T-cell (primary cell): ENCODE results near the gene ABTB2. TPM values are rescaled to one million over a fixed set of nuclear protein-coding genes. Genes with fewer than 3 reads are reported as not detected.

Experiments used
- ATAC-seq, 4 experiments: fragments of 200-7000 bp in 3 of 4; fragments of 150-1000 bp in 1 of 4; cut with Tn5 transposase; replicated peaks in 1 of 4; 1 replicate in 3 of 4; 2 replicates in 1 of 4; pipeline ENCODE4 v1.10.0; 2021; ENCODE audit warnings: moderate library complexity in 3 of 4, mild to moderate bottlenecking in 2 of 4, moderate number of reproducible peaks in 1 of 4
- CTCF ChIA-PET, 2 donors: fragments of 300-600 bp; sonication (Branson Sonifier 250); formaldehyde crosslinking; loops; one replicate each; lab custom pipeline; 2022; ENCODE audit warnings: antibody characterized with exemption in 2 of 2; lab: Charles Lee
- POLR2A ChIA-PET, 2 donors: fragments of 300-600 bp; sonication (Branson Sonifier 250); formaldehyde crosslinking; loops; one replicate each; lab custom pipeline; 2022; ENCODE audit warnings: antibody characterized with exemption in 2 of 2; lab: Charles Lee
- DNase-seq, 35 experiments: peaks; one replicate each; pipeline versions ENCODE4 v3.0.0 to v3.0.0-alpha.2; 2013 to 2023
- H3K27ac ChIP-seq: one replicate; pipeline ENCODE4 v1.5.1; 2013; ENCODE audit warnings: low read length
- H3K27me3 ChIP-seq, 2 experiments: replicated peaks in 1 of 2; 1 replicate in 1 of 2; 2 replicates in 1 of 2; pipeline versions ENCODE4 v1.6.1 to v1.7.0; 2013; ENCODE audit warnings: low read length in 1 of 2, mixed read lengths in 1 of 2; ENCODE audit not compliant: control insufficient read depth in 2 of 2, insufficient read depth in 2 of 2; ENCODE audit errors: extremely low read depth in 1 of 2
- H3K36me3 ChIP-seq, 2 donors: 1 replicate in 1 of 2; 2 replicates in 1 of 2; pipeline versions ENCODE4 v1.6.1 to v1.7.0; 2013; ENCODE audit warnings: low read length in 1 of 2; ENCODE audit not compliant: control insufficient read depth in 2 of 2, insufficient read depth in 1 of 2; ENCODE audit errors: extremely low read depth in 1 of 2
- H3K4me1 ChIP-seq, 2 experiments: 1 replicate in 1 of 2; 2 replicates in 1 of 2; pipeline versions ENCODE4 v1.6.1 to v1.7.0; 2013; ENCODE audit warnings: low read length in 2 of 2, mixed read lengths in 1 of 2; ENCODE audit not compliant: insufficient read depth in 2 of 2, control insufficient read depth in 1 of 2; ENCODE audit errors: extremely low read depth in 1 of 2
- H3K4me3 ChIP-seq, 2 donors: 1 replicate in 1 of 2; 2 replicates in 1 of 2; pipeline versions ENCODE4 v1.5.1 to v1.7.0; 2013; ENCODE audit warnings: mild to moderate bottlenecking in 2 of 2, low read length in 1 of 2, moderate library complexity in 1 of 2; ENCODE audit not compliant: control insufficient read depth in 1 of 2; ENCODE audit errors: extremely low read depth in 1 of 2
- H3K9me3 ChIP-seq: 2 replicates; pipeline ENCODE4 v1.7.0; 2013
- H3K27ac Mint-ChIP-seq, 2 donors: one replicate each; pipeline ENCODE4 v1.8.0; 2020 to 2021; ENCODE audit warnings: mild to moderate bottlenecking in 2 of 2, mixed read lengths in 2 of 2
- H3K27me3 Mint-ChIP-seq, 2 donors: one replicate each; pipeline ENCODE4 v1.8.0; 2021 to 2022; ENCODE audit warnings: mixed read lengths in 2 of 2
- H3K36me3 Mint-ChIP-seq: one replicate; pipeline ENCODE4 v1.8.0; 2021; ENCODE audit warnings: mixed read lengths
- H3K4me1 Mint-ChIP-seq, 3 donors: one replicate each; pipeline ENCODE4 v1.8.0; 2020 to 2022; ENCODE audit warnings: mixed read lengths in 3 of 3, mild to moderate bottlenecking in 1 of 3
- H3K4me3 Mint-ChIP-seq, 3 donors: one replicate each; pipeline ENCODE4 v1.8.0; 2020 to 2022; ENCODE audit warnings: mild to moderate bottlenecking in 3 of 3, mixed read lengths in 3 of 3, moderate library complexity in 3 of 3
- H3K9me3 Mint-ChIP-seq, 3 donors: one replicate each; pipeline ENCODE4 v1.8.0; 2020 to 2022; ENCODE audit warnings: mixed read lengths in 3 of 3
- WGBS: methylation state at CpG from one replicate; pipeline ENCODE4 v1.1.5; 2013; ENCODE audit warnings: missing lambda C conversion rate; ENCODE audit not compliant: insufficient coverage; 5-methylcytosine and 5-hydroxymethylcytosine counted together
- total RNA-seq, 35 experiments: library from RNA in 6 of 35; stranded (reverse) in 6 of 35; fragments of 120-200 nt in 1 of 35; gene quantifications; one replicate each; pipeline versions ENCODE4 v1.2.1 to v1.2.4 and lab custom pipeline; 2013 to 2026

Gene ABTB2
- total RNA-seq, 5 donors from 2014 or later (not counting 1 experiment from before 2014, with no cell fraction given) = 0.50 to 0.93 (median 0.82) TPM

DNA sequence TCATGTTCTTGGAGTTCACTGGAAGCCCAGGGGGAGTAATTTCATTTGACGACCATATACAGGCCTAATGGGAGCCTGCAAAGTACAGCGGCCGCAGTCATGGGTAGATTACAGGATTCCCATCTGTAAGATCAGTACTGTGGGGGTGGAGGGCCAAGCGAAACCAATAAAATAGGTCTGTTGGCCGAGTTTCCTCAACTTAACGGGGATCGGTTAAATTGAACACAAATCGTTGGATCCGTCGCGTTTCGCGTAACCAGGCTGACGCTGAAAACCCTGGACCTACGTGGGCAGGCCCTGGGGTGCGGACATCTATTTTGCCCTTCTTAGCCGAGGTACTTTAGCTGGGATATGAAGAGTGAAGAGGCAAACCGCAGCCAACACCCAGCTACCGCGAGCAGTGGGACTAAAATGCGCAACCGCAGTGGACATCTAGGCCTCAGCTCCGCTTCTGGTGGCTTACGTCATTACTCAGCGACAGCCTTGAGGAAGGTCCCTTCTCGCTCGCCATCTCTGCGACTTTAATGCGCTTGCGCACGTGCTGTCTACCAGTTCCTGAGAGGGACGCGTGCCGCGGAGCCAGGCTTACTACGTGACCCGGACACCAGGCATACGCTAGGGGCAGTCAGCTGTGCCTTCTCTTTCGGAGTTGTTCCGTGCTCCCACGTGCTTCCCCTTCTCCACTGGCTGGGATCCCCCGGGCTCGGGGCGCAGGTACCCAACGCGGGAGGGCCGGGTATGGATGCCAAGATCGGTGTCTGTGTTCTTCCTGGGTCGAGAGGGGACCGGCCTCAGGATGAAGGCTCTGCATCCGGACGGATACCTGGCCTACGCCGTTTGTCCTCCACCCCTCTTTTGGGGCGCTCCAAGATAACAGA is 252.5 kb downstream of the ABTB2 start, which contains the start of gene NAT10:
Gene NAT10 (plus strand): TSS at position 551 of the 878 bp plus-strand sequence. CDS start 2,597 bp downstream, outside the sequence.
- Mint-ChIP-seq H3K4me3 (peak within 1 kb of the TSS; percentile 94 to 96 (median 95)), H3K4me1 (peaks cover 58 to 62% (median 62%) of the 10 kb centered on the region in 3 donors), H3K27ac (peak within 1 kb of the TSS; percentile 99), H3K36me3 (peaks cover 21% of the 10 kb centered on the region), H3K27me3 (no peaks in the 10 kb centered on the region), H3K9me3 (no peaks in the 10 kb centered on the region)
- H3K9me3 ChIP-seq = no peaks in the 10 kb centered on the region
- H3K27ac ChIP-seq = peak within 1 kb of the TSS; percentile 98
- peaks cover 22 to 27% of the 10 kb centered on the region in 2 experiments for H3K4me1 ChIP-seq
- H3K36me3 ChIP-seq = peaks cover 5 to 31% of the 10 kb centered on the region in 2 donors
- ChIA-PET CTCF (interaction anchor here (0.6 to 1.5 kb wide), 9 partner anchors 33 to 252 kb away, joined by 3 to 9 read pairs (median 3); partner anchors contain the start of genes ABTB2 (in 1 of the 2) and CAPRIN1 (in 1 of the 2)), POLR2A (interaction anchor here (0.6 to 1.1 kb wide), 7 partner anchors 15 to 1062 kb away, joined by 3 to 5 read pairs (median 4); no protein-coding TSS in a partner anchor)
- WGBS = under 1% methylated on average over 51 of the region's 55 CpGs
- H3K4me3 ChIP-seq = peak within 1 kb of the TSS; percentile 82 to 94
- no peaks in the 10 kb centered on the region for H3K27me3 ChIP-seq
- DNase-seq (peak; percentile 89 to 100 (median 96)), ATAC-seq (peak; percentile 91 to 94 (median 92))

- ATAC-seq (no peak), DNase-seq (no peak)
- H3K4me3 Mint-ChIP-seq = peak overlapping the region; percentile 94 to 96 (median 95)
- no peaks in the 10 kb centered on the region for H3K9me3 Mint-ChIP-seq
- H3K27me3 Mint-ChIP-seq = no peaks in the 10 kb centered on the region
- Histone ChIP-seq H3K4me3 (peak overlapping the region; percentile 82 to 94), H3K36me3 (peaks cover 5 to 31% of the 10 kb centered on the region in 2 donors), H3K9me3 (no peaks in the 10 kb centered on the region), H3K4me1 (peaks cover 22 to 27% of the 10 kb centered on the region in 2 experiments), H3K27ac (peak overlapping the region; percentile 98), H3K27me3 (no peaks in the 10 kb centered on the region)
- ChIA-PET CTCF (interaction anchor here in 1 of 2 donors (0.8 to 1.2 kb wide), 6 partner anchors 32 to 253 kb away, joined by 3 to 9 read pairs (median 3); partner anchors contain the start of genes ABTB2 and CAPRIN1), POLR2A (interaction anchor here in 1 of 2 donors (0.7 to 1.1 kb wide), 5 partner anchors 14 to 54 kb away, joined by 3 to 5 read pairs (median 4); no protein-coding TSS in a partner anchor)
- H3K27ac Mint-ChIP-seq = peak overlapping the region; percentile 99
- H3K4me1 Mint-ChIP-seq = peaks cover 55 to 59% (median 57%) of the 10 kb centered on the region in 3 donors
- peaks cover 23% of the 10 kb centered on the region for H3K36me3 Mint-ChIP-seq
- 16% methylated on average over 3 of the region's 6 CpGs for WGBS
These were observed 253.1 kb downstream of the ABTB2 start for GRCh38 chr11:34104680-34105078.

Other genes with a start within 250 kb of the ABTB2 start
- gene CAT, start 80.9 kb upstream of the ABTB2 start, total RNA-seq = 10 to 100 TPM; 26.2 to 43.5 (median 37.6) TPM
- not detected for gene ELF5, start 155.8 kb upstream of the ABTB2 start, total RNA-seq